Vagina (tissue), 2 donors: Measurements from ENCODE around the gene KIF1B. TPM values are rescaled to one million over a fixed set of nuclear protein-coding genes. Genes with fewer than 3 reads are reported as not detected.
"Not testable (repeated sequence)": the region's sequence is repeated elsewhere in the genome, so short reads cannot be mapped to it uniquely, and the experiment has no call there.

Experiments
- DNase-seq, 2 donors: peaks; one replicate each; pipeline ENCODE4 v3.0.0-alpha.2; 2017; ENCODE audit errors: extremely low spot score in 2 of 2
- H3K27ac ChIP-seq: fragments of 200-600 bp; sonication (generic); one replicate; pipeline ENCODE4 v1.5.1; 2019
- H3K27me3 ChIP-seq: fragments of 200-600 bp; sonication (generic); one replicate; pipeline ENCODE4 v1.5.1; 2019
- H3K36me3 ChIP-seq, 2 donors: fragments of 200-600 bp; sonication (generic); one replicate each; pipeline ENCODE4 v1.5.1; 2017 to 2019
- H3K4me1 ChIP-seq: fragments of 200-600 bp; sonication (generic); one replicate; pipeline ENCODE4 v1.5.1; 2019
- H3K4me3 ChIP-seq, 2 donors: fragments of 200-600 bp; sonication (generic); 1 replicate in 1 of 2; 2 replicates in 1 of 2; pipeline ENCODE4 v1.5.1; 2016 to 2019
- H3K9me3 ChIP-seq: fragments of 200-600 bp; sonication (generic); one replicate; pipeline ENCODE4 v1.5.1; 2019
- CTCF ChIP-seq, 3 experiments: fragments of 450-650 bp in 2 of 3; fragments of 200-600 bp in 1 of 3; sonication (generic) in 1 of 3; IDR thresholded peaks; one replicate each; pipeline ENCODE4 v1.5.1; 2017 to 2019; ENCODE audit warnings: antibody characterized with exemption in 3 of 3, mild to moderate bottlenecking in 2 of 3, moderate library complexity in 2 of 3
- POLR2A ChIP-seq, 2 donors: fragments of 450-650 bp; IDR thresholded peaks; one replicate each; pipeline ENCODE4 v1.6.1; 2017; ENCODE audit warnings: antibody characterized with exemption in 2 of 2, mild to moderate bottlenecking in 2 of 2, moderate library complexity in 2 of 2
- POLR2AphosphoS5 ChIP-seq, 2 donors: sonication (generic); formaldehyde crosslinking; IDR thresholded peaks; one replicate each; pipeline ENCODE4 v1.9.0; 2017; ENCODE audit warnings: antibody characterized with exemption in 2 of 2, mild to moderate bottlenecking in 2 of 2, low read depth in 1 of 2; ENCODE audit not compliant: insufficient read depth in 1 of 2
- intact Hi-C: fragments of 100-400 bp; cut with DNase I; formaldehyde crosslinking; loops from one replicate; pipeline ENCODE4 v1.15.1; 2023
- total RNA-seq: library from RNA; depleted of rRNA; stranded (reverse); fragments of >200 nt; gene quantifications from one replicate; pipeline ENCODE4 v1.2.3, GENCODE V29; 2016

The KIF1B gene
- total RNA-seq, 1 donor from 2014 or later = 45.4 TPM

DNA sequence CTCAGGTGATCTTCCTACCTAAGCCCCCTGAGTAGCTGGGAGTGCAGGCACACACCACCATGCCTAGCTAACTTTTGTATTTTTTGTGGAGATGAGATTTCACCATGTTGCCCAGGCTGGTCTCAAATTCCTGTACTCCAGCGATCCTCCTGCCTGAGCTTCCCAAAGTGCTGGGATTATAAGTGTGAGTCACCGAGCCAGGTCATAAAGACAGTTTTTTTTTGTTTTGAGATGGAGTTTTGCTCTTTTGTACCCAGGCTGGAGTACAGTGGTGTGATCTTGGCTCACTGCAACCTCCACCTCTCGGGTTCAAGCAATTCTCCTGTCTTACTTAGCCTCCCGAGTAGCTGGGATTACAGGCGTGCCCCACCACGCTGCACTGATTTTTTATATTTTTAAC is 42.1 kb downstream of the KIF1B start:
- peaks cover 0 to 11% of the 10 kb centered on the region in 2 donors for H3K36me3 ChIP-seq
- H3K27ac ChIP-seq = no peak overlapping the region
- DNase-seq = no peak
- H3K27me3 ChIP-seq = no peaks in the 10 kb centered on the region
- TF ChIP-seq CTCF (IDR thresholded peaks at IDR 0.05) (no peak), POLR2AphosphoS5 (IDR thresholded peaks at IDR 0.05; ENCODE audit: insufficient read depth in 1 of 2, low read depth in 1 of 2) (no peak), POLR2A (IDR thresholded peaks at IDR 0.05) (no peak)
- intact Hi-C loops = no loop called here
- H3K4me1 ChIP-seq = peaks cover 27% of the 10 kb centered on the region
- H3K4me3 ChIP-seq = no peak overlapping the region
- H3K9me3 ChIP-seq = no peaks in the 10 kb centered on the region

GRCh38 chr1:10253149-10253548 is 42.8 kb downstream of the KIF1B start:
- intact Hi-C loops = no loop called here
- Histone ChIP-seq H3K27ac (no peak overlapping the region), H3K9me3 (no peaks in the 10 kb centered on the region), H3K27me3 (no peaks in the 10 kb centered on the region), H3K4me1 (peaks cover 34% of the 10 kb centered on the region), H3K36me3 (peaks cover 0 to 13% of the 10 kb centered on the region in 2 donors), H3K4me3 (no peak overlapping the region)
- no peak for DNase-seq
- TF ChIP-seq POLR2AphosphoS5 (IDR thresholded peaks at IDR 0.05; ENCODE audit: insufficient read depth in 1 of 2, low read depth in 1 of 2) = no peak
- no peak for TF ChIP-seq POLR2A (IDR thresholded peaks at IDR 0.05)
- no peak for TF ChIP-seq CTCF (IDR thresholded peaks at IDR 0.05)

- intact Hi-C loops = no loop called here
- H3K4me1 ChIP-seq = peaks cover 36% of the 10 kb centered on the region
- H3K27me3 ChIP-seq = no peaks in the 10 kb centered on the region
- H3K27ac ChIP-seq = no peak overlapping the region
- H3K4me3 ChIP-seq = no peak overlapping the region
- no peak for DNase-seq
- peaks cover 0 to 13% of the 10 kb centered on the region in 2 donors for H3K36me3 ChIP-seq
- TF ChIP-seq POLR2AphosphoS5 (IDR thresholded peaks at IDR 0.05; ENCODE audit: insufficient read depth in 1 of 2, low read depth in 1 of 2) (peak in 1 of 2 donors; percentile 22), CTCF (IDR thresholded peaks at IDR 0.05) (no peak), POLR2A (IDR thresholded peaks at IDR 0.05) (no peak)
- H3K9me3 ChIP-seq = no peaks in the 10 kb centered on the region
These were observed 43.4 kb downstream of the KIF1B start for GRCh38 chr1:10253755-10254154.

DNA sequence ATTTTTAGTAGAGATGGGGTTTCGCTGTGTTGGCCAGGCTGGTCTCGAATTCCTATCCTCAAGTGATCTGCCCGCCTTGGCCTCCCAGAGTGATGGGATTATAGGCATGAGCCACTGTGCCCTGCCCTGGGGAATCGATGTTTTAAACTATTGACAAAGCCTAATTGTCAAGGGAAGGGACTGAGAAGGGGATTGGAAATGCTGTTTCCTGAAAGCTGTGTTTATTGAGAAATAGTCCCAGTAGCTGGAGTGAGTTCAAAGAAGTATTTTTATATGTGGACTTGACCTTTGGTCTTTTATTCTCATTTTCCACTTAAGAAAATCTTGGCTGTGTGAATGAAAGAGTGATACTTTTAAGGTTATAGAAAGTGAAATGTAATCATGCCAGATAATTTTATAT is 47.5 kb downstream of the KIF1B start:
- H3K9me3 ChIP-seq = no peaks in the 10 kb centered on the region
- no peak overlapping the region for H3K4me3 ChIP-seq
- H3K4me1 ChIP-seq = peaks cover 21% of the 10 kb centered on the region
- no peak for DNase-seq
- H3K27me3 ChIP-seq = no peaks in the 10 kb centered on the region
- TF ChIP-seq POLR2AphosphoS5 (IDR thresholded peaks at IDR 0.05; ENCODE audit: insufficient read depth in 1 of 2, low read depth in 1 of 2) (no peak), CTCF (IDR thresholded peaks at IDR 0.05) (no peak), POLR2A (IDR thresholded peaks at IDR 0.05) (no peak)
- no peak overlapping the region for H3K27ac ChIP-seq
- intact Hi-C loops = no loop called here
- peaks cover 0 to 37% of the 10 kb centered on the region in 2 donors for H3K36me3 ChIP-seq

GRCh38 chr1:10259547-10259946 is 49.2 kb downstream of the KIF1B start:
- H3K4me3 ChIP-seq, H3K4me1 ChIP-seq, H3K27me3 ChIP-seq, H3K27ac ChIP-seq, H3K9me3 ChIP-seq, DNase-seq, intact Hi-C loops: not testable (repeated sequence)
- H3K36me3 ChIP-seq = peaks cover 0 to 50% of the 10 kb centered on the region in 2 donors
